OCI-LY1 (cell line): ENCODE results near the gene TRIM14.

Source experiments
- EZH2 ChIP-seq: fragments of 200-600 bp; sonication (generic), shearing (Covaris generic); IDR thresholded peaks from 2 replicates; pipeline ENCODE4 v1.8.0; 2017; ENCODE audit warnings: borderline replicate concordance, mixed run types, mild to moderate bottlenecking, antibody characterized with exemption, low read length, moderate library complexity, mixed read lengths
- TF ChIP-seq, protein P1 (sequence below): fragments of 200-600 bp; sonication (generic), shearing (Covaris generic); IDR thresholded peaks from 2 replicates; pipeline ENCODE4 v1.5.1; 2017; ENCODE audit warnings: mild to moderate bottlenecking, antibody characterized with exemption, low read length, moderate library complexity, mixed read lengths

DNA sequence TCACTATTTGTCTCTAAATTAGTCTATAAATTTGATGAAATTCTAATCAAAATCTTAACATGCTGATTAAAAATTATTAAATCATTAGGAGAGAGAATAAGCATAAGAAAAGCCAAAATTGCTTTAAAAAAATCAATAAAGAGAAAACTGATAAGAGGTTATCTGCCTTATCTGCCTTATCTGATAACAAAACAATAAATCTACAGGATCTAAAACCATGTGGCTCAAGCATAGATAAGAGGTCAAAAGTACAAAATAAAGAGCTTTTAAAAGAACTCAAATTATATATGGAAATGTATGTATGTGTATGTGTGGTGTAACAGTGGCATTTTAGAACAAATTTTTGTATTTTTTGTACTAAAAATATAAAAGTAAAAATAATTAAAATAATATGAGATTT, 18.6 kb downstream of the TRIM14 start:
- TF ChIP-seq, protein P1, sequence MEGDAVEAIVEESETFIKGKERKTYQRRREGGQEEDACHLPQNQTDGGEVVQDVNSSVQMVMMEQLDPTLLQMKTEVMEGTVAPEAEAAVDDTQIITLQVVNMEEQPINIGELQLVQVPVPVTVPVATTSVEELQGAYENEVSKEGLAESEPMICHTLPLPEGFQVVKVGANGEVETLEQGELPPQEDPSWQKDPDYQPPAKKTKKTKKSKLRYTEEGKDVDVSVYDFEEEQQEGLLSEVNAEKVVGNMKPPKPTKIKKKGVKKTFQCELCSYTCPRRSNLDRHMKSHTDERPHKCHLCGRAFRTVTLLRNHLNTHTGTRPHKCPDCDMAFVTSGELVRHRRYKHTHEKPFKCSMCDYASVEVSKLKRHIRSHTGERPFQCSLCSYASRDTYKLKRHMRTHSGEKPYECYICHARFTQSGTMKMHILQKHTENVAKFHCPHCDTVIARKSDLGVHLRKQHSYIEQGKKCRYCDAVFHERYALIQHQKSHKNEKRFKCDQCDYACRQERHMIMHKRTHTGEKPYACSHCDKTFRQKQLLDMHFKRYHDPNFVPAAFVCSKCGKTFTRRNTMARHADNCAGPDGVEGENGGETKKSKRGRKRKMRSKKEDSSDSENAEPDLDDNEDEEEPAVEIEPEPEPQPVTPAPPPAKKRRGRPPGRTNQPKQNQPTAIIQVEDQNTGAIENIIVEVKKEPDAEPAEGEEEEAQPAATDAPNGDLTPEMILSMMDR: no peak
- TF ChIP-seq EZH2: no peak
